H1 (cell line): ENCODE results near the gene B3GALT5. TPM values are rescaled to one million over a fixed set of nuclear protein-coding genes. Genes with fewer than 3 reads are reported as not detected.
A peak's percentile ranks its signal among the peaks of the same experiment; 100 is the strongest.

ENCODE experiments used
- CTCF ChIA-PET: fragments of 300-600 bp; sonication (Branson Sonifier 250); formaldehyde crosslinking; loops from one replicate; lab custom pipeline; 2021; ENCODE audit not compliant: partially characterized antibody; lab: Charles Lee
- POLR2A ChIA-PET: fragments of 300-600 bp; sonication (Branson Sonifier 250); formaldehyde crosslinking; loops from one replicate; lab custom pipeline; 2021; ENCODE audit warnings: inconsistent platforms; ENCODE audit not compliant: partially characterized antibody; lab: Charles Lee
- DNase-seq, 2 experiments: peaks; one replicate each; pipeline versions ENCODE4 v3.0.0 to v3.0.0-alpha.2; 2010 to 2022; ENCODE audit warnings: low spot score in 2 of 2, low read depth in 1 of 2, mixed read lengths in 1 of 2
- FAIRE-seq: peaks from 2 replicates; lab custom pipeline; 2011; peaks lifted over from hg19 to GRCh38; lab: Jason Lieb, UNC
- H2AFZ ChIP-seq: 2 replicates; pipeline ENCODE4 v1.8.1; 2012; ENCODE audit warnings: low read length, inconsistent platforms
- H2AK5ac ChIP-seq: 2 replicates; pipeline ENCODE4 v1.6.1; 2013; ENCODE audit warnings: low read depth, low read length
- H2BK120ac ChIP-seq: replicated peaks from 2 replicates; pipeline ENCODE3; 2013; ENCODE audit warnings: low read depth, low read length, inconsistent platforms
- H2BK12ac ChIP-seq: 2 replicates; pipeline ENCODE4 v1.6.1; 2013; ENCODE audit warnings: low read depth, low read length
- H2BK15ac ChIP-seq: 2 replicates; pipeline ENCODE4 v1.6.1; 2013; ENCODE audit warnings: low read length
- H2BK20ac ChIP-seq: 2 replicates; pipeline ENCODE4 v1.6.1; 2013; ENCODE audit warnings: low read length
- H2BK5ac ChIP-seq: 2 replicates; pipeline ENCODE4 v1.6.1; 2013; ENCODE audit warnings: low read depth, low read length
- H3K14ac ChIP-seq: 2 replicates; pipeline ENCODE4 v1.6.1; 2013; ENCODE audit warnings: inconsistent platforms; ENCODE audit not compliant: insufficient read length
- H3K18ac ChIP-seq: 2 replicates; pipeline ENCODE4 v1.6.1; 2013; ENCODE audit warnings: low read length; ENCODE audit errors: extremely low read depth
- H3K23ac ChIP-seq: 2 replicates; pipeline ENCODE4 v1.6.1; 2013; ENCODE audit warnings: inconsistent platforms; ENCODE audit not compliant: insufficient read length
- H3K23me2 ChIP-seq: 2 replicates; pipeline ENCODE4 v1.6.1; 2013; ENCODE audit warnings: low read depth, low read length
- H3K27ac ChIP-seq: 2 replicates; pipeline ENCODE4 v1.6.1; 2011; ENCODE audit warnings: low read depth, low read length, inconsistent platforms
- H3K27me3 ChIP-seq, 4 experiments: replicated peaks in 1 of 4; 1 replicate in 1 of 4; 2 replicates in 3 of 4; pipeline versions ENCODE4 v1.6.1 to v1.8.1; 2011 to 2013; ENCODE audit warnings: low read length in 3 of 4, mild to moderate bottlenecking in 3 of 4, inconsistent platforms in 2 of 4, mixed read lengths in 2 of 4, moderate library complexity in 1 of 4; ENCODE audit not compliant: control insufficient read depth in 3 of 4, insufficient read depth in 3 of 4; ENCODE audit errors: extremely low read depth in 1 of 4
- H3K36me3 ChIP-seq, 4 experiments: 2 replicates each; pipeline versions ENCODE4 v1.6.1 to v1.8.1; 2011 to 2013; ENCODE audit warnings: mild to moderate bottlenecking in 4 of 4, low read length in 3 of 4, moderate library complexity in 2 of 4, control low read depth in 1 of 4, inconsistent platforms in 1 of 4; ENCODE audit not compliant: insufficient read depth in 4 of 4, control insufficient read depth in 2 of 4
- H3K4ac ChIP-seq: replicated peaks from 2 replicates; pipeline ENCODE3; 2013; ENCODE audit warnings: low read length, low read depth, mixed read lengths, inconsistent platforms; ENCODE audit not compliant: insufficient read length
- H3K4me1 ChIP-seq, 4 experiments: replicated peaks in 1 of 4; 1 replicate in 1 of 4; 2 replicates in 3 of 4; pipeline versions ENCODE4 v1.6.1 to v1.8.1; 2011 to 2013; ENCODE audit warnings: low read length in 3 of 4, inconsistent platforms in 2 of 4, mixed read lengths in 1 of 4; ENCODE audit not compliant: insufficient read depth in 4 of 4, control insufficient read depth in 3 of 4
- H3K4me2 ChIP-seq, 2 experiments: 2 replicates each; pipeline versions ENCODE4 v1.6.1 to v1.8.1; 2011 to 2013; ENCODE audit warnings: low read depth in 2 of 2, low read length in 2 of 2, control low read depth in 1 of 2, inconsistent platforms in 1 of 2, mild to moderate bottlenecking in 1 of 2; ENCODE audit not compliant: insufficient read depth in 1 of 2
- H3K4me3 ChIP-seq, 4 experiments: fragments of 200-600, 300-600 bp in 1 of 4; sonication (generic), shearing (Covaris generic), sonication (Bioruptor Twin) in 1 of 4; 2 replicates each; pipeline versions ENCODE4 v1.5.1 to v1.8.1; 2011 to 2016; ENCODE audit warnings: low read length in 4 of 4, low read depth in 3 of 4, control low read depth in 2 of 4, inconsistent platforms in 2 of 4, mild to moderate bottlenecking in 2 of 4, mixed read lengths in 1 of 4, moderate library complexity in 1 of 4; ENCODE audit not compliant: insufficient read depth in 2 of 4; ENCODE audit errors: extremely low read depth in 1 of 4
- H3K56ac ChIP-seq: replicated peaks from 2 replicates; pipeline ENCODE3; 2013; ENCODE audit warnings: low read depth, mild to moderate bottlenecking, mixed read lengths, low read length, inconsistent platforms; ENCODE audit not compliant: insufficient read length
- H3K79me1 ChIP-seq: 2 replicates; pipeline ENCODE4 v1.6.1; 2013; ENCODE audit warnings: low read depth, low read length, control low read depth
- H3K79me2 ChIP-seq, 2 experiments: 2 replicates each; pipeline versions ENCODE4 v1.6.1 to v1.8.1; 2012 to 2013; ENCODE audit warnings: low read length in 2 of 2, mild to moderate bottlenecking in 2 of 2, inconsistent platforms in 1 of 2; ENCODE audit not compliant: insufficient read depth in 2 of 2, control insufficient read depth in 1 of 2
- H3K9ac ChIP-seq, 4 experiments: replicated peaks in 1 of 4; 1 replicate in 1 of 4; 2 replicates in 3 of 4; pipeline versions ENCODE4 v1.6.1 to v1.8.1; 2011 to 2013; ENCODE audit warnings: low read depth in 3 of 4, low read length in 3 of 4, control low read depth in 2 of 4, mild to moderate bottlenecking in 2 of 4, moderate library complexity in 2 of 4, inconsistent platforms in 1 of 4; ENCODE audit errors: extremely low read depth in 1 of 4
- H3K9me3 ChIP-seq, 2 experiments: 2 replicates each; pipeline versions ENCODE4 v1.6.1 to v1.8.1; 2012 to 2013; ENCODE audit warnings: mild to moderate bottlenecking in 2 of 2, moderate library complexity in 2 of 2, control low read depth in 1 of 2, inconsistent platforms in 1 of 2, low read depth in 1 of 2, low read length in 1 of 2, mixed read lengths in 1 of 2; ENCODE audit not compliant: insufficient read depth in 2 of 2
- H4K20me1 ChIP-seq, 2 experiments: replicated peaks in 1 of 2; 2 replicates each; pipeline versions ENCODE3 to v1.8.1; 2011 to 2013; ENCODE audit warnings: inconsistent platforms in 2 of 2, low read length in 2 of 2, mild to moderate bottlenecking in 1 of 2; ENCODE audit not compliant: insufficient read depth in 2 of 2, control insufficient read depth in 1 of 2
- H4K5ac ChIP-seq: 2 replicates; pipeline ENCODE4 v1.6.1; 2013; ENCODE audit warnings: low read length, low read depth, mixed read lengths, inconsistent platforms; ENCODE audit not compliant: insufficient read length
- H4K8ac ChIP-seq: 2 replicates; pipeline ENCODE4 v1.8.0; 2013; ENCODE audit warnings: mild to moderate bottlenecking, moderate library complexity, low read length, inconsistent platforms; ENCODE audit not compliant: insufficient read depth; ENCODE audit errors: extremely low read depth
- H4K91ac ChIP-seq: replicated peaks from 2 replicates; pipeline ENCODE3; 2013; ENCODE audit warnings: low read length, mixed read lengths, inconsistent platforms; ENCODE audit not compliant: insufficient read length
- EGR1 ChIP-seq: IDR thresholded peaks from 2 replicates; pipeline ENCODE4 v1.6.1; 2011; ENCODE audit warnings: low read depth, low read length, borderline replicate concordance
- GTF2F1 ChIP-seq: IDR thresholded peaks from 2 replicates; pipeline ENCODE4 v1.6.1; 2012; ENCODE audit warnings: low read depth, low read length, improper control_type of control experiment, borderline replicate concordance
- POLR2AphosphoS5 ChIP-seq: IDR thresholded peaks from 2 replicates; pipeline ENCODE4 v1.6.1; 2011; ENCODE audit warnings: low read depth, low read length
- RXRA ChIP-seq: IDR thresholded peaks from 2 replicates; pipeline ENCODE4 v1.6.1; 2011; ENCODE audit warnings: low read depth, mild to moderate bottlenecking, low read length, moderate library complexity; ENCODE audit not compliant: insufficient read depth
- SRF ChIP-seq: IDR thresholded peaks from 2 replicates; pipeline ENCODE4 v1.6.1; 2011; ENCODE audit warnings: mild to moderate bottlenecking, low read depth, low read length, moderate library complexity
- TEAD4 ChIP-seq: IDR thresholded peaks from 2 replicates; pipeline ENCODE4 v1.6.1; 2012; ENCODE audit warnings: low read depth, low read length, inconsistent platforms, mixed read lengths
- WGBS, 2 experiments: shearing (Covaris generic) in 1 of 2; methylation state at CpG; one replicate each; pipeline versions ENCODE4 v1.1.6 to v1.1.7; 2013 to 2015; ENCODE audit warnings: low lambda C conversion rate in 2 of 2, mixed read lengths in 2 of 2, inconsistent platforms in 1 of 2, low coverage in 1 of 2, missing lambda C conversion rate in 1 of 2; ENCODE audit not compliant: insufficient replicate concordance in 2 of 2, insufficient coverage in 1 of 2, insufficient read length in 1 of 2; ENCODE audit errors: extremely low coverage in 1 of 2, missing lambda C conversion rate in 1 of 2; 5-methylcytosine and 5-hydroxymethylcytosine counted together
- polyA plus RNA-seq, 7 experiments: library from polyadenylated mRNA; depleted of rRNA in 3 of 7; stranded (reverse) in 5 of 7; unstranded in 2 of 7; fragments of >200 nt in 5 of 7; fragments of 200-250 nt in 2 of 7; gene quantifications; 1 replicate in 5 of 7; 2 replicates in 1 of 7; 4 replicates in 1 of 7; pipeline versions ENCODE4 v1.2.1 to v1.2.3, GENCODE V29; 2011 to 2013; ENCODE audit warnings: missing spikeins in 2 of 7, mixed read lengths in 2 of 7
- total RNA-seq: library from RNA; stranded (reverse); fragmentation: NEBNext Ultra II Directional; extraction: Animal tissue kit (Norgen Biotek cat#: 25700); gene quantifications from 2 replicates; pipeline ENCODE4 v1.2.1, GENCODE V29; 2021

B3GALT5 gene
- total and polyA plus RNA-seq, 2 of the 8 experiments (the other 6 are each of a cell fraction or from before 2014, with no cell fraction given), result 11.9 to 25.1 TPM

- peak overlapping the region; percentile 32; the same call in 1 of the 2 replicates for H2BK15ac ChIP-seq
- no peak overlapping the region for H3K14ac ChIP-seq
- ChIA-PET CTCF (interaction anchor here (0.6 to 3.0 kb wide), 7 partner anchors 8 to 603 kb away, joined by 3 to 14 read pairs (median 4); no protein-coding TSS in a partner anchor), POLR2A (interaction anchor here (1.1 kb wide), 1 partner anchor 35 kb away, joined by 3 read pairs; no protein-coding TSS in a partner anchor)
- H3K79me1 ChIP-seq, result no peaks in the 10 kb centered on the region; the same call in 1 of the 2 replicates
- no peaks in the 10 kb centered on the region for H4K20me1 ChIP-seq
- no peak overlapping the region; the same call in 1 of the 2 replicates for H4K8ac ChIP-seq
- H4K5ac ChIP-seq, result no peak overlapping the region
- no peak overlapping the region for H2AK5ac ChIP-seq
- H3K4me2 ChIP-seq, result no peak overlapping the region
- no peaks in the 10 kb centered on the region for H3K27me3 ChIP-seq
- H3K9ac ChIP-seq, result no peak overlapping the region
- no peak overlapping the region for H2BK12ac ChIP-seq
- H3K9me3 ChIP-seq, result peaks cover 0 to 5% of the 10 kb centered on the region in 2 experiments; a peak in 1 of 4 replicates
- peak overlapping the region; percentile 15 for H4K91ac ChIP-seq
- H3K23ac ChIP-seq, result no peak overlapping the region
- H2BK5ac ChIP-seq, result peak overlapping the region; percentile 37; the same call in 1 of the 2 replicates
- peak overlapping the region; percentile 9 for H3K4ac ChIP-seq
- H2BK120ac ChIP-seq, result no peak overlapping the region
- FAIRE-seq (no peak), DNase-seq (no peak)
- H3K4me1 ChIP-seq, result peaks cover 0 to 6% (median under 1%) of the 10 kb centered on the region in 4 experiments; a peak in 3 of 7 replicates
- WGBS, 2 experiments, result 90% methylated on average over 10 of the region's 10 CpGs; no CpG with 5 or more reads in 1 of the 2 experiments
- peaks cover 0 to 9% (median 0%) of the 10 kb centered on the region in 4 experiments; a peak in 1 of 8 replicates for H3K36me3 ChIP-seq
- no peak overlapping the region for H3K18ac ChIP-seq
- H3K27ac ChIP-seq, result no peak overlapping the region
- no peak overlapping the region for H3K56ac ChIP-seq
- H3K79me2 ChIP-seq, result no peaks in the 10 kb centered on the region
- TF ChIP-seq GTF2F1, result no peak
- no peak for TF ChIP-seq EGR1
- 0 out of 2 replicates have a peak, but pooled peaks have one; percentile 6 for TF ChIP-seq POLR2AphosphoS5
- no peak for TF ChIP-seq RXRA
- no peak for TF ChIP-seq SRF
- no peak for TF ChIP-seq TEAD4
- H2AFZ ChIP-seq, result no peak overlapping the region
- no peak overlapping the region for H3K4me3 ChIP-seq
- no peaks in the 10 kb centered on the region for H3K23me2 ChIP-seq
- H2BK20ac ChIP-seq, result peak overlapping the region; percentile 24; the same call in 1 of the 2 replicates
These were observed 62.1 kb downstream of the B3GALT5 start for GRCh38 chr21:39674801-39675200.
